ENCODE data around the gene WDR64. TPM values are rescaled to one million over a fixed set of nuclear protein-coding genes. Genes with fewer than 3 reads are reported as not detected.

The WDR64 gene
- total and polyA plus RNA-seq, 2 of the 4 experiments (the other 2 are of a cell fraction), result not detected

- POLR2A ChIA-PET (ENCODE audit: unreplicated experiment), result no interaction called here
- Histone ChIP-seq H4K5ac (ENCODE audit: low read depth, low read length) (no peak overlapping the region), H2AK9ac (replicated peaks; ENCODE audit: low read depth, low read length, poor library complexity) (no peak overlapping the region), H2AK5ac (ENCODE audit: low read depth, low read length) (no peak overlapping the region), H3K56ac (ENCODE audit: extremely low read depth, insufficient read depth, low read length) (no peak overlapping the region), H2BK15ac (ENCODE audit: low read depth, low read length) (no peak overlapping the region), H3K4me3 (ENCODE audit: insufficient read depth, low read depth, low read length) (no peak overlapping the region), H3K4ac (ENCODE audit: low read depth, low read length) (no peak overlapping the region), H2BK5ac (ENCODE audit: low read depth, low read length, poor library complexity, severe bottlenecking) (no peak overlapping the region), H3K9me1 (ENCODE audit: insufficient read depth, low read length) (no peaks in the 10 kb centered on the region; the same call in 1 of the 2 replicates), H3K14ac (replicated peaks; ENCODE audit: low read depth, low read length) (no peak overlapping the region), H3K36me3 (ENCODE audit: control insufficient read depth, insufficient read depth, low read length) (peaks cover 3% of the 10 kb centered on the region; the same call in 1 of the 2 replicates), H3K4me1 (ENCODE audit: control insufficient read depth, insufficient read depth, low read length) (peaks cover 10% of the 10 kb centered on the region), H2AFZ (replicated peaks; ENCODE audit: low read length, poor library complexity) (no peak overlapping the region), H3K79me1 (ENCODE audit: low read depth in 1 of 2, low read length in 2 of 2) (0 out of 4 replicates have a peak, but pooled peaks cover under 1 to 3% of the 10 kb centered on the region in 2 experiments), H3K27ac (ENCODE audit: insufficient read depth, low read length) (no peak overlapping the region), H4K8ac (ENCODE audit: low read depth in 2 of 2, low read length in 2 of 2) (no peak overlapping the region), H2BK120ac (ENCODE audit: low read depth, low read length) (no peak overlapping the region), H3K9ac (ENCODE audit: low read depth, low read length) (no peak overlapping the region), H3K18ac (ENCODE audit: low read depth, low read length) (no peak overlapping the region), H3K4me2 (ENCODE audit: low read depth, low read length) (no peak overlapping the region), H4K91ac (ENCODE audit: insufficient read depth, low read depth, low read length) (no peak overlapping the region), H3K9me3 (ENCODE audit: control insufficient read depth, insufficient read depth, low read length) (no peaks in the 10 kb centered on the region), H3K27me3 (ENCODE audit: control insufficient read depth, insufficient read depth, low read length) (no peaks in the 10 kb centered on the region), H3K23ac (ENCODE audit: low read depth, low read length) (no peak overlapping the region), H2BK20ac (ENCODE audit: low read depth, low read length) (no peak overlapping the region), H4K20me1 (ENCODE audit: insufficient read depth, low read length) (no peaks in the 10 kb centered on the region)
- TF ChIP-seq RFX5 (IDR thresholded peaks at IDR 0.05; ENCODE audit: low read depth, low read length), result no peak
- intact Hi-C loops (cut with micrococcal nuclease), result no loop called here
- dilution Hi-C loops (cut with HindIII; ENCODE audit: low sequenced_read_pairs, unreplicated experiment), result no loop called here
- no peak for DNase-seq
- no CpG with 5 or more reads among the region's 5 CpGs for WGBS, 2 experiments (ENCODE audit: extremely low coverage in 2 of 2, insufficient read length in 1 of 2)
- no TSS peak for BruUV-seq (replicated peaks)
- CTCF ChIA-PET, result interaction anchor here (0.6 to 0.8 kb wide), 2 partner anchors 20 to 221 kb away, joined by 3 read pairs; no protein-coding TSS in a partner anchor
- no peak for ATAC-seq (ENCODE audit: low read depth)
- in situ Hi-C loops (cut with MboI; ENCODE audit: low sequenced_read_pairs), result loop anchor here (25.0 kb wide), 1 partner anchor 1706 kb away; no protein-coding TSS in a partner anchor
Observed at GRCh38 chr1:241606544-241606943, 45.5 kb upstream of the WDR64 start.
